Measurements from ENCODE around the gene CILP2. TPM values are rescaled to one million over a fixed set of nuclear protein-coding genes. Genes with fewer than 3 reads are reported as not detected.

The CILP2 gene
- polyA plus RNA-seq, 1 experiment, result 0.77 TPM

DNA sequence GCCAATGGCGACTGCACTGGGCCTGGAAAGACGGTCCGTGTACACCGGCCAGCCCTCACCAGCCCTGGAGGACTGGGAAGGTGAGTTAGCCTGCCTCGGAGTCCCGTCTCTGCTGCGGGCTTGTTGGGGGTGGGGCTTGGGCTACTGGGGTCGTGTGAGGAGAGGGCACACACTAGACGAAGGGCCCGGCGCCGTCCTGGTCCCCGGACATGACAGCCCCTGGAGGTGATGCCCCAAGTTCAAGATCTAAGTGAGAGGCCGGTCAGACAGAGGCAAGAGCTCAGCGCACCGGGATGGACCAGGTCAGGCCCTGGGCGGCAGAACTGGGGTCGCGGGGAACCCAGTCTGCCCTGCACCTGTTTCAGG, 1.6 kb downstream of the CILP2 start:
- CTCF ChIA-PET, result interaction anchor here (1.0 to 1.9 kb wide), 3 partner anchors 14 to 105 kb away, joined by 3 to 14 read pairs (median 4); no protein-coding TSS in a partner anchor
- POLR2A ChIA-PET, result no interaction called here
- no peak overlapping the region for H3K4me3 ChIP-seq (ENCODE audit: low read depth, low read length)

GRCh38 chr19:19540064-19540714, 2.1 kb downstream of the CILP2 start:
- no peak for DNase-seq (ENCODE audit: low read depth)
- no peak for TF ChIP-seq CTCF (IDR thresholded peaks at IDR 0.05; ENCODE audit: insufficient read depth, low read depth, low read length)
- ChIA-PET POLR2A (no interaction called here), CTCF (interaction anchor here (1.0 to 1.9 kb wide), 4 partner anchors 8 to 104 kb away, joined by 3 to 8 read pairs (median 5); partner anchors contain the start of gene GMIP)
- Histone ChIP-seq H3K4me3 (ENCODE audit: low read depth, low read length) (no peak overlapping the region), H3K27me3 (ENCODE audit: control insufficient read depth, insufficient read depth, low read length) (peaks cover 3% of the 10 kb centered on the region), H3K36me3 (ENCODE audit: control insufficient read depth, insufficient read depth, low read length) (no peaks in the 10 kb centered on the region)

More for the DNA sequence above, 1.6 kb downstream of the CILP2 start:
- Histone ChIP-seq H3K27me3 (ENCODE audit: control insufficient read depth, insufficient read depth, low read length) (peaks cover 3% of the 10 kb centered on the region), H3K36me3 (ENCODE audit: control insufficient read depth, insufficient read depth, low read length) (no peaks in the 10 kb centered on the region)
- no peak for DNase-seq (ENCODE audit: low read depth)
- no peak for TF ChIP-seq CTCF (IDR thresholded peaks at IDR 0.05; ENCODE audit: insufficient read depth, low read depth, low read length)

GRCh38 chr19:19540715-19541515, 2.9 kb downstream of the CILP2 start:
- TF ChIP-seq CTCF (IDR thresholded peaks at IDR 0.05; ENCODE audit: insufficient read depth, low read depth, low read length), result no peak
- Histone ChIP-seq H3K4me3 (ENCODE audit: low read depth, low read length) (peak overlapping the region; percentile 19), H3K36me3 (ENCODE audit: control insufficient read depth, insufficient read depth, low read length) (no peaks in the 10 kb centered on the region), H3K27me3 (ENCODE audit: control insufficient read depth, insufficient read depth, low read length) (peaks cover 3% of the 10 kb centered on the region)
- CTCF ChIA-PET, result interaction anchor here (0.9 to 1.6 kb wide), 4 partner anchors 9 to 103 kb away, joined by 3 to 8 read pairs (median 6); partner anchors contain the start of gene GMIP
- no peak for DNase-seq (ENCODE audit: low read depth)
- POLR2A ChIA-PET, result no interaction called here

GRCh38 chr19:19541616-19542015, 3.6 kb downstream of the CILP2 start:
- ChIA-PET CTCF (interaction anchor here (0.9 to 1.6 kb wide), 3 partner anchors 9 to 102 kb away, joined by 5 to 8 read pairs (median 6); partner anchors contain the start of gene GMIP), POLR2A (no interaction called here)
- no peak for TF ChIP-seq CTCF (IDR thresholded peaks at IDR 0.05; ENCODE audit: insufficient read depth, low read depth, low read length)
- DNase-seq (ENCODE audit: low read depth), result no peak
- Histone ChIP-seq H3K36me3 (ENCODE audit: control insufficient read depth, insufficient read depth, low read length) (no peaks in the 10 kb centered on the region), H3K4me3 (ENCODE audit: low read depth, low read length) (no peak overlapping the region), H3K27me3 (ENCODE audit: control insufficient read depth, insufficient read depth, low read length) (peaks cover 3% of the 10 kb centered on the region)

GRCh38 chr19:19542507-19542906, 4.4 kb downstream of the CILP2 start:
- ChIA-PET CTCF (interaction anchor here (2.1 kb wide), 1 partner anchor 11 kb away, joined by 16 read pairs; no protein-coding TSS in a partner anchor), POLR2A (no interaction called here)
- no peak for DNase-seq (ENCODE audit: low read depth)
- H3K36me3 ChIP-seq (ENCODE audit: control insufficient read depth, insufficient read depth, low read length), result no peaks in the 10 kb centered on the region
- H3K4me3 ChIP-seq (ENCODE audit: low read depth, low read length), result no peak overlapping the region
- no peak for TF ChIP-seq CTCF (IDR thresholded peaks at IDR 0.05; ENCODE audit: insufficient read depth, low read depth, low read length)
- peaks cover 3% of the 10 kb centered on the region for H3K27me3 ChIP-seq (ENCODE audit: control insufficient read depth, insufficient read depth, low read length)

Measured in BJ (cell line).